ENCODE results near the gene IRF6. TPM values are rescaled to one million over a fixed set of nuclear protein-coding genes. Genes with fewer than 3 reads are reported as not detected.
A peak's percentile ranks its signal among the peaks of the same experiment; 100 is the strongest.

Gene IRF6
- total RNA-seq, 1 experiment from 2014 or later = 35.2 TPM

DNA sequence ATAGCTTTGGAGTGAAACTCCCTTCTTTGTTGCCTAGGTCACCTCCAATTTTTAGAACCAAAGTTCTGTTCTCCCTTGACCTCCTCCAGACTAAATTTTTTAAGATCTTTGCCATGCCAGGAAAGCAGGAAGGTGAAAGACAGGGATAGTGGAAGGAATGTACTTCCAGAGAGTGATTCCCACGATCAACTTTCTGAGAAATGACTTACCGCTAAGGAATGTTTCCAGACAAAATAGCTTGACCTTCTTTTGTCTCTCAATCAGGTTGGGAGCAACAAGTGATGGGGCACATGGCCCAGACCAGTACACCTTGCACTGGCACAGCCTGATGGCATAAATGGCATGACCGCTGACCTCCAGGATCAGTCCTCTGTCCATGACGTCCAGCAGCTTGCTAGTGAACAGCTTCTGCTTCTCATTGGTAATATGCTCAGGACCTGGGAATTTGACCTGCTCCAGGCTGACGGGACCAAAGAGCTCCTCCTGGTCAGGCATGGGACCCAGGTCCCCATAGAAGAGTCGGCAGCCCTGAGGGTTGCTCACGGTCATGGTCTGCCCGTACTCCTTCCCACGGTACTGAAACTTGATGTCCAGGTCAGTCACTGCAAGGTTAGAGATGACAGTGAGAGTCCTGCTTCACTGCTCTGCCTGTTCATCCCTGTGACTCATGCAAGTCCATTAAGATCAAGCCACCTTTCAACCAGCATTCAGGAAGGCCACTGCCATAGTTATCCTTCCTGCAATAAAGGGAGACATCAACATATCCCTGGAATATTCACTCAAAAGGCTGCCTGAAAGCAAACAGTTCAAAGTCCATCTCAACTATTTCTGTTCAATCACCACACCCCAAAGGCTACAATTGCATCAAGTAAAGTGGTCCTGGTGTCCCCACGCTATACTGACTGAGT is 15.4 kb downstream of the IRF6 start:
- TF ChIP-seq POLR2A (IDR thresholded peaks at IDR 0.05; ENCODE audit: borderline replicate concordance, extremely low read depth, insufficient read depth, insufficient read length) (no peak), ZNF274 (IDR thresholded peaks at IDR 0.05; ENCODE audit: low read depth, low read length) (no peak), TCF7L2 (IDR thresholded peaks at IDR 0.05; ENCODE audit: borderline replicate concordance, extremely low read depth, insufficient read depth, insufficient read length) (no peak), POLR2AphosphoS5 (IDR thresholded peaks at IDR 0.05; ENCODE audit: low read depth, low read length) (no peak), ZFX (IDR thresholded peaks at IDR 0.05) (no peak), EZH2 (IDR thresholded peaks at IDR 0.05) (no peak)
- Histone ChIP-seq H3K4me3 (replicated peaks in 1 of 2; ENCODE audit: low read depth in 1 of 2, low read length in 2 of 2) (no peak overlapping the region), H3K9me3 (ENCODE audit: control insufficient read depth in 1 of 2, insufficient read depth in 1 of 2, low read depth in 1 of 2, low read length in 2 of 2) (no peaks in the 10 kb centered on the region), H3K4me2 (ENCODE audit: low read length) (0 out of 2 replicates have a peak overlapping the region, but pooled peaks have one; percentile 4), H3K27ac (ENCODE audit: low read depth, low read length) (no peak overlapping the region), H3K9ac (ENCODE audit: low read length) (no peak overlapping the region), H2AFZ (ENCODE audit: low read depth, low read length, poor library complexity, severe bottlenecking) (no peak overlapping the region), H3K79me2 (ENCODE audit: insufficient read depth, low read length) (no peaks in the 10 kb centered on the region), H4K20me1 (ENCODE audit: insufficient read depth) (no peaks in the 10 kb centered on the region), H3K9me2 (ENCODE audit: insufficient read depth) (no peaks in the 10 kb centered on the region), H3K36me3 (ENCODE audit: control insufficient read depth in 1 of 2, insufficient read depth in 2 of 2, low read length in 2 of 2) (peaks cover 25 to 27% of the 10 kb centered on the region in 2 experiments; a peak in 3 of 4 replicates), H3K4me1 (ENCODE audit: control insufficient read depth in 1 of 2, insufficient read depth in 2 of 2, low read length in 2 of 2) (peaks cover 0 to 18% of the 10 kb centered on the region in 2 experiments; a peak in 1 of 4 replicates), H3K27me3 (ENCODE audit: insufficient read depth, low read length) (no peaks in the 10 kb centered on the region)
- ChIA-PET POLR2A (no interaction called here), CTCF (no interaction called here), RAD21 (ENCODE audit: low non-redundant PET in 1 of 2, low total read pairs in 2 of 2, uncharacterized antibody in 2 of 2, unreplicated experiment in 2 of 2) (no interaction called here)
- intact Hi-C loops (cut with micrococcal nuclease) = no loop called here
- ATAC-seq (no peak), DNase-seq (ENCODE audit: low read depth, low spot score) (no peak)
- BruUV-seq (replicated peaks) = no TSS peak

GRCh38 chr1:209789245-209789644 is 16.7 kb downstream of the IRF6 start:
- H3K27me3 ChIP-seq (ENCODE audit: insufficient read depth, low read length) = no peaks in the 10 kb centered on the region
- no peak for TF ChIP-seq CEBPB (IDR thresholded peaks at IDR 0.05; ENCODE audit: low read depth)
- TF ChIP-seq SP1 (IDR thresholded peaks at IDR 0.05; ENCODE audit: low read depth) = no peak
- TF ChIP-seq ZFX (IDR thresholded peaks at IDR 0.05) = no peak
- no peak for TF ChIP-seq POLR2AphosphoS5 (IDR thresholded peaks at IDR 0.05; ENCODE audit: low read depth, low read length)
- TF ChIP-seq EGR1 (IDR thresholded peaks at IDR 0.05; ENCODE audit: low read depth) = no peak
- TF ChIP-seq ELF1 (IDR thresholded peaks at IDR 0.05; ENCODE audit: borderline replicate concordance, low read depth) = no peak
- no peak for TF ChIP-seq SIN3A (IDR thresholded peaks at IDR 0.05; ENCODE audit: low read depth)

More at GRCh38 chr1:209789245-209789644, 16.7 kb downstream of the IRF6 start:
- H3K9me3 ChIP-seq (ENCODE audit: control insufficient read depth in 1 of 2, insufficient read depth in 1 of 2, low read depth in 1 of 2, low read length in 2 of 2) = no peaks in the 10 kb centered on the region
- no peak overlapping the region for H3K27ac ChIP-seq (ENCODE audit: low read depth, low read length)
- H4K20me1 ChIP-seq (ENCODE audit: insufficient read depth) = no peaks in the 10 kb centered on the region
- peaks cover 6 to 26% of the 10 kb centered on the region in 2 experiments for H3K4me1 ChIP-seq (ENCODE audit: control insufficient read depth in 1 of 2, insufficient read depth in 2 of 2, low read length in 2 of 2)
- peaks cover under 1% of the 10 kb centered on the region for H3K79me2 ChIP-seq (ENCODE audit: insufficient read depth, low read length)
- DNase-seq (ENCODE audit: low read depth, low spot score) = no peak
- intact Hi-C loops (cut with micrococcal nuclease) = no loop called here
- no peak overlapping the region for H3K9ac ChIP-seq (ENCODE audit: low read length)
- H3K9me2 ChIP-seq (ENCODE audit: insufficient read depth) = no peaks in the 10 kb centered on the region
- H2AFZ ChIP-seq (ENCODE audit: low read depth, low read length, poor library complexity, severe bottlenecking) = no peak overlapping the region
- H3K4me3 ChIP-seq (replicated peaks in 1 of 2; ENCODE audit: low read depth in 1 of 2, low read length in 2 of 2) = no peak overlapping the region
- CTCF ChIA-PET = no interaction called here
- RAD21 ChIA-PET (ENCODE audit: low non-redundant PET in 1 of 2, low total read pairs in 2 of 2, uncharacterized antibody in 2 of 2, unreplicated experiment in 2 of 2) = no interaction called here
- no peak overlapping the region for H3K4me2 ChIP-seq (ENCODE audit: low read length)
- no peak for ATAC-seq
- peaks cover 15 to 20% of the 10 kb centered on the region in 2 experiments; a peak in 3 of 4 replicates for H3K36me3 ChIP-seq (ENCODE audit: control insufficient read depth in 1 of 2, insufficient read depth in 2 of 2, low read length in 2 of 2)
- BruUV-seq (replicated peaks) = no TSS peak
- POLR2A ChIA-PET = no interaction called here
